ENCODE data around the gene CALHM2.

The CALHM2 gene

DNA sequence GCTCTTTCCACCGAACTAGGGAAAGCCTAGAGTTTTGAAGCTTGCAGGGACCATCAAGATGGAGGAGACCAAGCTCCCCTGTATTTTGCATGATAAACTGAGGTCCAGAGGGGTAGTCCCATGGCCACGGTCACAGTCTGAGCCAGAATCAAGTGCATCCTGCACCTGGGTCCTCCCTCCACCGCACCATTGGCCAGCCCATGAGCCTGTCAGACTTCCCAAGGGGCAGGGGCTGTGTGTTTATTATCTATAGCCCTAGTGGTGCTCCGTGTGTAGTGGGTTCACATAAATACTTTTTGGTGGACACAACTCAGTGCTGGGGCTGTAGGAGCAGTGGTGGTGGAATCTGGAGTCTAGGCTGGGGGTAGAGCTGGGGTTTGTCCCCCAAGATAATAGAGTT is 23.3 kb upstream of the CALHM2 start:
- no peak for DNase-seq

GRCh38 chr10:103474077-103474476 is 21.9 kb upstream of the CALHM2 start:
- DNase-seq: no peak

- no peak for DNase-seq
Observed at GRCh38 chr10:103473261-103473671, 21.1 kb upstream of the CALHM2 start.

DNA sequence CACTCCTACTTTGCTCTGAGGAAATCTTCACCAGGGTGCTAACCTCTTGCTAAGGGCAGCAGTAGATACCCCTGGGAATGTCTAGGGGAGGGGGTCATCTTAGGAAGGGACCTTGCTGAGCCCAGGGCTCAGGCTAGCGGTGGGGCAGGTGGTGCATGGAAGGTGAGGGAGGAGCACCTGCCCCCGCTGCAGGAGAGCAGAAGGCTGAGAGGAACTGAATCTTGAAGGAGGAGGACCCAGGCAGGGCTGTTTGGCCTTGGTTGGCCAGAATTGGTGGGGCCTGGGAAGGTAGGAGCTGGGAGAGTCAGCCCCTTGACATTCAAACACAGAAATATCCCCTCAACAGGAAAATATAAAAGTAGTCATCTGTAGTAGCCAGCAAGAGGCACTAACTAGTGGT is 19.8 kb upstream of the CALHM2 start:
- no peak for DNase-seq

- DNase-seq: peak; percentile 49 to 60
Observed at GRCh38 chr10:103470761-103471653, 18.8 kb upstream of the CALHM2 start.

GRCh38 chr10:103469201-103469600 is 17.0 kb upstream of the CALHM2 start:
- no peak for DNase-seq

DNA sequence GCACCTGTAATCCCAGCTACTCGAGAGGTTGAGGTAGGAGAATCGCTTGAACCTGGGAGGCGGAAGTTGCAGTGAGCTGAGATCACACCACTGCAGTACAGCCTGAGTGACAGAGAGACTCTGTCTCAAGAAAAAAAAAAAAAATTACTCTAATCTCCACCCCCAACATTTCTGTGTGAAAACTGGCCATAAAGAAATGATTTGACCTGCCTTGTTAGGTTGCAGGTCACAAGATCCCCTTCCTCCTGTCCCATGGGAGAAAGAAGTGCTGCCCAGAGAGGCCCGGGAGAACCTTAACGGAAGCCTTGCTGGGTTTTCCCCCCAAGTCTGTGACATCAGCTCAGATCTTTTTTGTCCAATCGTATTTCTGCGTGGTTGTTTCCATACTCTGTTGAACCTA is 15.2 kb upstream of the CALHM2 start:
- DNase-seq: no peak

- DNase-seq: no peak
Observed at GRCh38 chr10:103466734-103467133, 14.6 kb upstream of the CALHM2 start.

DNA sequence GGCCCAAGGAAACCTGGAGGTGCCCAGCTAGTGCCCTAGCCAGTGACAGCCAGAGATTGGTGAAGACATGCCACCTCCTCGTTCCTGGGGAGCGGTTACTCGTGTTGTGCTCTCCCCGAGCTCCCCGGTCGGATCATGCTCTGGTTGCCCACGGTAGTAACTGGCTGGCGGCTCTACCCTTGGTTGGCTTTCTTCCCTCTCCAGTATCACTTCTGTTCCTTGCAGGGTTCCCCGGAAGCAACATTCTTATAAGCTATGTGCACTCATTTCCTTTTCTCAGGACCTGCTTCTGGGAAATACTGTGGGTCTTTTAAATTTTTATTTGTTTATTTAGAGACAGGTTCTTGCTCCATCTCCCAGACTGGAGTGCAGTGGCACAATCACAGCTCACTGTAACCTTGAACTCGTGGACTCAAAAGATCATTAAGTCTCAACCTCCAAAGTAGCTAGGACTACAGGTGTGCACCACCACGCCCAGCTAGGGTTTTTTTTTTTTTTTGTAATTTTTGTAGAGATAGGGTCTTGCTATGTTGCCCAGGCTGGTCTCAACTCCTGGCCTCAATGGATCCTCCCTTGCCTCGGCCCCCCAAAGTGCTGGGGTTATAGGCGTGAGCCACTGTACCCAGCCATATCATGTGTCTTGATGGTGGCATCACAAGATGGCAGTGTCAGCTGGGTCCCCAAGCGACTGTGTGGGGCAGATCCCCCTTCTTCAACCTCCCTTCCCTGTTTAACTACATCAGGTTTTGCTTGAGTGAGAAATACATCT is 13.4 kb upstream of the CALHM2 start:
- no peak for DNase-seq

DNA sequence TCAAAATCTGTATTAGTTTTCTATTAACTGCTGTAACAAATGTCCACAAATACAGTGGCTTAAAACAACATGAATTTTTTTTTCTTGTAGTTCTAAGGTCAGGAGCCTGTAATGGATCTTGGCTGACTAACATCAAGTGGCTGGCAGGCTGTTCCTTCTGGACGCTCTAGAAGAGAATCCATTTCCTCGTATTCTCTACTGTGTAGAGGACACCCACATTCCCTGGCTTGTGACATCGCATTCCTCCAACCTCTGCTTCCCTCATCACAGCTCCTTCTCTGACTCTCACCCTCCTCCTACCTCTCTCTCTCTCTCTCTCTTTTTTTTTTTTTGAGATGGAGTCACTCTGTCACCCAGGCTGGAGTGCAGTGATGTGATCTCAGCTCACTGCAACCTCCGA is 11.3 kb upstream of the CALHM2 start:
- DNase-seq: no peak

- no peak for DNase-seq
Observed at GRCh38 chr10:103459615-103460014, 7.4 kb upstream of the CALHM2 start.

DNA sequence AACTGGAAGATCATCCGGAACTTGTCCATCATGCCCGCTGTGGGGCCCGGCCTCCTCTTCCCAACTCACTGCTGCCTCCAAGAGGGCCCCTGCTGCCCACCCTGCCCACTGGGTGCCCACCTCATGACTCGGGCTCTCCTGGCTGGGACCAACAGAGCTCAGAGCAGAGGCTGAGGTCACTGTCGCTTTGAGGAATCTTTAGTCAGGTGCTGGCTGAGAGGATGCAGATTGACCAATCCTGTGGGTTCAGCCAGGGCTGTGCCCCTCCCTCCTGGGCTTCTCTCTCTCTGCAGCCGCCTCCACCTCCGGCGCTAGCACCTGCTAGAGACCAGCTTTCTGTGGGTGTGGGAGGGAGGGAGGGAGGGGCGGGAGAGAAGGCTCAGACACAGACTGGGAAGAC is 6.5 kb upstream of the CALHM2 start, which contains the start of gene CALHM1:
Gene CALHM1 (minus strand): TSS at position 181 of the 400 bp plus-strand sequence. CDS start 149 bp downstream, at position 32.
- no peak for DNase-seq

DNA sequence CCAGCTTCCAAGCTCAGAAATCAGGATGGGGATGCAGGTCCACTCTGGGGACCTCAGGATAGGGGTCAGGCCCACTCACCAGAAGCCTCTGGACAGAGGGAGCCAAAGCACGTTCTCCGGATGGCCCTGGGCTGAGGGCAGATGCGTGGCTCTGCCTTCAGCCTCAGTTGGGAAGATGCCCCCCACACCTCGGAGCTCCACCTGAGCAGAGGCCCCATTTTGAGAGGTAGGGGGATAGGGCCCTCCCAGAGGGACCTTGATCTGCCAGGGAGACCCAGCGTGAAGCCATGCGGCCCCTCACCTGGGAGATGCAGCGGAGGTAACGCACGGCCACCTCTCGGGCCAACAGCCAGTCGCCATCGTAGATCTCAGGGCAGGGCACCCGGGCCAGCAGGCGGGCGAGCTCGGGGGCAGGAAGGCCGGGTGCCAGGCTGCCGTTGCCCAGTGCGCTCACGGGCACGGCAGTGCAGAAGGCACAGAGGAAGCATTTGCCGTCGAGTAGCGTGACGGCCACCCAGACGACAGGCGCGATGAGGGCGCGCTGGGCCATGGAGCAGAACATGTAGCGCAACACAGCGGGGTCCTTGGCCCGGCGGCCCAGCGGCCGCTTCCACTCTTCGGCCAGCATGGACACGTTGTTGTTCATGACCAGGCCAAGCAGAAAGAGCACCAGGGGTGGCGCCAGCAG is 5.9 kb upstream of the CALHM2 start:
- DNase-seq: no peak

DNA sequence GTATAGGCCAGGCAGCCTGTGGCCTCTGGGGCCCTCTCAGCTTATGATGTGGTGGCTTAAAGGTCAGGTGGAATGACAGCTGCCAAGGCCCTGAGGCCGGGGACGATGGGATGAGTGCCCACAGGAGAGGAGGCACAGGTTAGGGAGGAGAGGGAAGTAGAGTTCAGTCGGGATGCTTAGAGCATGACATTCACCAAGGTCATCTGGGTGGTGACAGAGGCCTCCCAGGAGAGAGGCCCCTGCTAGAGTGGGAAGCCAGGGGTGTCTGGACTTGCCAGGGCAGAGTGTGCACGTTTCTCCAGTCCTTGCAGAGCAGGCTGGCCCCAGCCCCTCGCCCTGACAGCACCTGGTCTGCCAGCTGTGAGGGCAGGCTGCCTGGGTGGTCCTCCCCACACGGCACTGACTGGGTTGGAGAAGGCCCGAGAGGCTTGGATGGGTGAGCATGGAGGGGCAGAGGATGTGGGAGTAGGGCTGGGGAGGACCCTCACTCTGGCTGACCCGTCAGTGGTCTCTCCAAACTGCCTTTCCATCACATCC is 5.1 kb upstream of the CALHM2 start:
- DNase-seq: no peak

GRCh38 chr10:103456074-103456660 is 4.0 kb upstream of the CALHM2 start:
- DNase-seq: no peak

GRCh38 chr10:103455235-103455634 is 3.1 kb upstream of the CALHM2 start:
- DNase-seq: no peak

GRCh38 chr10:103454026-103454425 is 1.9 kb upstream of the CALHM2 start:
- no peak for DNase-seq

DNA sequence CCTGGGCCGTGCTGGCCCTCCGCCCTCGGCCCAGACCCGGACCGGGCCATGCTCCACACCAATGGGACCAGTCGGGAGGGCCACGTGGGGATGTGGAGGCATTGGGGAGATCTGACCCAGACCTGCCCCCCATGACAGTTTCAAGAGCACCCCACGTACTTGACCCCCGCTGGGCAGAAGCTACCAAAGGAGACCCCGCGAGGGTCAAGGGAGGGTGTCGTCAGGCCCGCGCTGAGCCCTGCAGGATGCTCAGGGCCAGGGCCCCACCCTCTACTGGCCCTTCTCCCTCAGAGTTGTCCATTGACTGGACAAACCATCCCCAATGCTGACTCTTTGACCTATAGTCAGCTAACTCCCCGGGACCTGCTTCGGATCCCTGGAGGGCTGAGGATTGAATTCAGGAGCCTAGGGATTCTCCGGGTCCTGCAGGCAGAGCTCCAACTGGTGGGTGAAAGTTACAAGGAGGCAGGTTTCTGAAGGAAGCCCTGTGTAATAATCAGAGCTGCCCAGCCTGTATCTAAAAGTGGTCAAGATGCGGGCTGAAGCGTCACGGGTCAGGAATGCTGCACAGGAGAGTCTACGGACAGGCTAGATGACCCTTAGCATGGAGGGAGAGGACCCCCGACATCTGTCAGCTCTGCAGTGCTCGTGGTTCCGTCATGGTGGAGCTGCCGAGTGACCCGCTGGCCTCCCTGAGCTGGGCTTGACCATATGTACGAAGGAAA is 498 bp upstream of the CALHM2 start:
- no peak for DNase-seq

- peak; percentile 25 to 26 for DNase-seq
Observed at GRCh38 chr10:103451091-103451813, 918 bp downstream of the CALHM2 start.

- DNase-seq: no peak
Observed at GRCh38 chr10:103450201-103450695, 1.9 kb downstream of the CALHM2 start.
